HG02885 (cell line): ENCODE measurements around the gene POR.
"Not testable (repeated sequence)": the region's sequence is repeated elsewhere in the genome, so short reads cannot be mapped to it uniquely, and the experiment has no call there.

Source experiments
- ATAC-seq: cut with Tn5 transposase; IDR thresholded peaks from one replicate; pipeline ENCODE4 v1.9.1; 2021; ENCODE audit warnings: mild to moderate bottlenecking; ENCODE audit not compliant: unreplicated experiment, poor library complexity

The POR gene

DNA sequence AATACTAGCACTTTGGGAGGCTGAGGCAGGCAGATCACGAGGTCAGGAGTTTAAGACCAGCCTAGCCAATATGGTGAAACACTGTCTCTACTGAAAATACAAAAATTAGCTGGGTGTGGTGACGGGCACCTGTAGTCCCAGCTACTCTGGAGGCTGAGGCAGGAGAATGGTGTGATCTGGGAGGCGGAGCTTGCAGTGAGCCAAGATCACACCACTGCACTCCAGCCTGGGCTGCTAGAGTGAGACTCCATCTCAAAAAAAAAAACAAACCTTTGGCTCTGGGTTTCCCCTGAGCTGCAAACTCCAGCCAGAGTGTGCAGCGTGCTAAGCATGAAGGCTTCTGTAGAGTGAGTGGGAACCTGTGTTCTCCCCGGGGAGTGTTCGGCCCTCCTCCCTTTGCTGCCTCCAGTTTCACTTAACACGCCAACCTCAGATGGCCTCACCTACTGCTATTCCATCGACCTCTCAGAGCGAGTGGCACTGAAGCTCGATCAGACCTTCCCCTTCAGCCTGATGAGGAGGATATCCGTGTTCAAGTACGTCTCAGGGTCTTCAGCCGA lies 31.6 kb upstream of the POR start:
- not testable (repeated sequence) for ATAC-seq

DNA sequence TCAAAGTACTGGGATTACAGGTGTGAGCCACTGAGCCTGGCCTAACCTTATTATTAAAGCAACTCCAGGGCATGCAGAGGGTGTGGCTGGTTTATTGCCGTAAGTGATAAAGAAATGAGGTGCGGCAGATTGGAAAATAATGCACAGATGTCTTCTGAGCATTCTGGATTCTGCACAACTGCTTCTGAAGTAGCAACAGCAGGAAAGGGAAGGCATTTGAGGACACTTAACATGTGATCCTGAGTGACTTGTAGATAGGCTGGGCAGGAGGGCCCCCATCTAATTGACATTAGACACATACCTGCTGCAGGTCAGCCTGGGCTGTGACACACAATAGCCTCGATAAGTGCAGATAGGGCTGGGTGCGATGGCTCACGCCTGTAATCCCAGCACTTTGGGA lies 30.5 kb upstream of the POR start:
- no peak for ATAC-seq

DNA sequence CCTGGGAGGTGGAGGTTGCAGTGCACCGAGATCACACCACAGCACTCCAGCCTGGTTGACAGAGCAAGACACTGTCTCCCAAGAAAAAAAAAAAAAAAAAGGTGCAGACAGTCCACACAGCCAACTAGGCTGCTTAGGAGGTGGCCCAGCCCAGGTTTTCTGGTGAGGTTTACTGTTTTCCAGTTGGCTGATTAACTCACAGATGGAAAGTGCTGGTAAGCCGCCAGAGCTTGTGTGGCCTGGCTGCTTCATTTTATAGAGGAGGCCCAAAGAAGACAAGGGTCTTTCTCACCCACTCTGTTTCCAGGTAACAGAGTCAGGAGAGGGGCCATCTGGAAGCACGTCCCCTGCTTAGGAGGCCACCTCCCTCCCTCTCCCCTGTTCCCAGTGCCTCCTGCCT lies 29.9 kb upstream of the POR start:
- ATAC-seq: no peak

DNA sequence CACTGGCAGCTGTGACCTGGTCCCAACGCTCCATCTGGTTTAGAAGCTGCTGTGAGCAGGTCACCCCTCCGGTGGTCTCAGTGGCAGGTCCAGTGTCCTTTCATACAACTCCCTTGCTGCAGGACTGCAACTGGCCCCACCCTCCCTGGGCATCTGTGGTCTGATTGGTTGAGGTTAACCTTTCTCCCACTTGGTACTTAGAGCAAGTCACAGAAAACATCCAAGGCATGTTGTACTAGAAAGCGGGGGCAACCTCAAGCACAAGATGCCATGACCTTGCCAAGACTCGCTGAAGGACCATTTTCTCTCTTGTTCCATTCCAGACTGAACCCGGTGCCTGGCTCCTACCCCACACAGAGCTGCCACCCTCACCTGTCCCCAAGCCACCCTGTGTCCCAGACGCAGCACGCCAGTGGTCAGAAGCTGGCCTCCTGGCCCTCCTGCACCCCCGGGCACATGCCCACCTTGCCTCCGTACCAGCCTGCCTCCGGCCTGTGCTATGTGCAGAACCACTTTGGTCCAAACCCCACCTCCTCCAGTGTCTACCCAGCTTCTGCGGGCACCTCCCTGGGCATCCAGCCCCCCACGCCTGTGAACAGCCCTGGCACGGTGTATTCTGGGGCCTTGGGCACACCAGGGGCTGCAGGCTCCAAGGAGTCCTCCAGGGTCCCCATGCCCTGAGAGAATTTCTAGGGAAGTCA lies 27.1 kb upstream of the POR start:
- no peak for ATAC-seq

DNA sequence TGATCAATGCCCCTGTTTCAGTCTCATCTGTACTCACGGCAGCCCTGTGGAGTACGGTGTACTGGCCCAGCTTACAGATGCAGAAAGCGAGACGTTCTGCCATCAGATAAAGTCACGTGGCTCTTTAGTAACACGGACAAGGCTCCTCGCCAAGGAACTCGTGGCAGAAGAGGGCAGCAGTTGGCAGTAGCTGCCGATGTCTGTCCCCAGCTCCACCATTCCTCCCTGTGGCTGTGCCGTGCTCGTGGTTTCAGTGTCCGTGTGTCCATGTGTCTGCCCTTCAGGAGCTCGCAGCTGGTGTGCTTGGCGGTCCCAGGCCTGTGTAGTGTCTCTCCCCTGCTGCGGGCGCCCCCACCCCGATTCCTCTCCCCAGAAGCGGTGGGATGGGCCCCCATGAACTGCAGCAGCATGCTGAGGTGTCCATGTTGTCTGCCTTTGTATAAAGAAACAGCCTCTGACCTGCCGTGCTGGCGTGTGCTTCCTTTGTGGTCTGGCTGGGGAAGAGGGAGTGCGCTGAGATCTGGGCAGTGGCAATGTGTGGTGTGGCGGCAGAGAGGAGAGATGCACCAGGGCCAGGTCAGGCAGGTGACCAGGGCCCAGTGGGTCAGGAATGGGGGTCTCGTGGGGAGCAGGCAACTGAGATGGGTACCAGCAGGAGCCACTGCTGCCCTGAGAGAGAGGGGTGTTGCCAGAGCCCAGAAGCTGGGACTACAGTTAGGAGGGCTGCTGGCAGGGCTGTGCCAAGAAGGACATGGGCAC lies 26.3 kb upstream of the POR start:
- ATAC-seq: no peak

DNA sequence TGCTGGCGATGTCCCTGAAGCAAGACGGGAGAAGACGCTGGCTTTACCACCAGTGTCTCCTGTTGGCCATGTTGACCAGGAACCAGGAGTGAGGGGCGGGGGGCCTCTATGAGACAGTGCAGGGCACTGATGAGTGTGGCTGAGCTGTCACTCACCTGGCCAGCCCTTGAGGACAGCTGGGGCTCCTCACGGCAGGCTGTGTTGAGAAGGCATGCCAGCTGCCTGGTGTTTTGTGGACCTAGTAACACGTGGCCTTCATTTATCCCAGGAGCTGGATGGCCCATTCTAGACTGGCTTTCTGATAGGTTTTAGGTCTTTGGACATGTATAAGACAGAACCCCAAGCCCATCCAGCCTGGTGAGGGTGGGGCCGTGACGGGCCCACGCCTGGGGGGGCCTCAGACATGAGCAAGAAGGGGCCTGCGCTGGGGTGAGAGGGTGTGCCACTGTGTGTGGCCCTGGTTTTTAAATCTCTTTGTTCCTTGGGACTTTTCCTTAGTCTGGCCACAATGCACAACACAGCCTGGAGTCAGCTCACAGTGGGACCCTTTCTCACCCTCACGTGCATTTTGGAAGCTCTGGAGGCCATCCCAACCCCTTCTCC lies 25.6 kb upstream of the POR start:
- no peak for ATAC-seq

DNA sequence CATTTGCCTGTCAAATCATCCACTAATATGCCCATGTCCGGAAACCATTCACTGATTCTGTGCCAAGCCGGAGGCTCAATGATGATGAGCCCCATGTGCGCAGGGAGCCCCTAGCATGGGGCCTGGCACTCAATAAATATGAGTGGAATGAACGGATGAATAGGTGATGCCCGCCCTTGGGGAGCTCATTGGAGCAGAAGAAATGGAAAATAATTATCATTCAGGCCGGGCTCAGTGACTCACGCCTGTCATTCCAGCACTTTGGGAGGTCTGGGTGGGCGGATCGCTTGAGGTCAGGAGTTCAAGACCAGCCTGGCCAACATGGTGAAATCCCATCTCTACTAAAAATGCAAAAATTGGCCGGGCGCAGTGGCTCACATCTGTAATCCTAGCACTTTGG lies 25.1 kb upstream of the POR start:
- ATAC-seq: no peak

DNA sequence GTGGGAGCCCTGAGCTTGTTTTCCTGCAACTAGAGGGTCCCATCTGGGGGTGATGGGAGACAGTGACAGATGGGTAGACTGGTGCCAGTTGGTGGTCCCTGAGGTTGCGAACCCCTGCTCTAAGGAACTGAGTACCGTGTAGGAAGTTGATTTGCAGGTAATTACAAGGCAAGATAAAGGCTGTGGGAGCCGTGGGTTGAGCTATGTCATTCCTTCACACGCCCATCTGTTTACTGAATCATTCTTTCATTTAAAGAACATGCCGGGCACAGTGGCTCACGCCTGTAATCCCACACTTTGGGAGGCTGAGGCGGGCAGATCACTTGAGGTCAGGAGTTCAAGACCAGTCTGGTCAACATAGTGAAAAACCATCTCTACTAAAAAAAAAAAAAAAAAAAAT lies 23.7 kb upstream of the POR start:
- ATAC-seq: not testable (repeated sequence)

DNA sequence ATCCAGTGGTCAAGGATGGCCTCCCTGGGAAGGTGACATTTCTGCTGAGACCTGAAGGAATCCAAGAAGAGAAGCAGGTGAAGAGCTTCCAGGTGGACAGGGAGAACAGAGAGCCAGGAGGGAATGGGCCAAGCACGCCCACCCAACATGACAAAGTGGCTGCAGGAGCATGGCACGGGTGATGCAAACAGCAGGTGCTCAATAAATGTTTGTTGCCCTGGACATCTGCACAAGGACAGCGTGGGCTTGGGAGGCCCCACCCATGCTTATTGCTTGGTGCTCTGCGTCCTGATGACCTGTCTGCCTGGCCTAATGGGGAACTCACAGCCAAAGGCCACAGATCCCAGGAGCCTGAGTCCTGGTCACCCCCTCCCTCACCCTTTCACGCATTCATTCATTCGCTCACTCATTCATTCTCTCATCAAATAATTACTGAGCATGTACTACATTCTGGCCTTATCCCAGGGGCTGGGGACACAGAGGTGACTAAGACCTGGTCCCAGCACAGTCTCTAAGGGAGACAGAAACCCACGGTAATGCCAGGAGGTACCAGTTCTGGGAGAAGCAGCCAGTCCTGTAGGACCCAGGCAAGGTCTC lies 23.0 kb upstream of the POR start:
- no peak for ATAC-seq

DNA sequence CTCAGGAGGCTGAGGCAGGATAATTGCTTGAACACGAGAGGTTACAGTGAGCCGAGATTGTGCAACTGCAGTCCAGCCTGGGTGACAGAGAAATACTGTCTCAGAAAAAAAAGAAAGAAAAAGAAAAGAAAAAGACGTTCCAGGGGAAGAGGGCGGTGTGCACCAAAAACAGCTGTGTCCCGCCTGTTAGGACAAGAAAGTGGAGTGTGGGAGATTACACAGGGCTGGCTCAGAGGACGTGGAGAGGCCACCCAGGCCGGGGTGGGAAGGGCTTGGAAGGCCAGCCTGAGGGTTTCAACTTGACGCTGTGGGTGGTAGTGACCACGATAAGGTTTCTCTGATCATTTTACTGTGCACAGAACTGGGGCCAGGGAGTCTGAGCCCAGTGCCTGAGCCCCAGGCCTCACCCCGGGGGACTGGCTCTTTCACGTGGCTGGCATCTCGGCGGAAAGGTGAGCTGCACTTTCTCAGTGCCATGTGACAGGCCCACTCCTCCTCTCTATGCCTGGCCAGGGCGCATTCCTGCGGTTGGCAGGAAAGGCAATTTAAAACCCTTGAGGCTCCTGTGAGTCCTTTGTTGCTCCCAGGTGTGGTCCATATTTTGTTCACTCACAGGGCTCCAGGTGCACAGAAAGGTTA lies 22.2 kb upstream of the POR start:
- no peak for ATAC-seq

DNA sequence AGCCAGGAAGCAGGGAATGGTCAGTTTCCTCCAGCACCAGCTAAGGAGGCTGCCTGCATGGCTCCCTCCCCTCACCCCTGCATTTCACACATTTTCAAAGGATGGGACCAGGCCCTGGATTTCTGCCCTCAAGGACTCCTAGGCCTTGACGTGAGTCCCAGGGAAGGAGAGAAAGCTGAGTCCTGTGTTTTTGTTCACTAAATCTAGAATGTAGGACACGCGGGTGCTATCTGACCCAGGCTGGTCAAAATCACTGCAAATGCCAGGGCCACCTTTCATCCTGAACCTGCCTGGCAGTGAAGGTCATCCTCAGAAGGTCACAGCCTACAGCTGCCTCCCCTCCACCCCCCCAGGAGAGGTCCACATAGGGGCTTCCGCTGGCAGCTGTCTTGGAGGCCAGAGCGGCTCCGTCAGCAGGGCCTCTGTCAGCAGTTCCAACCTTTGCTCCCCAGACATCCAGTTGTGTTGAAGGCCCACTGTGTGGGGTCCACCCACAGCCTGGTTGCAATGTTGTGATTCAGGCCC lies 18.1 kb upstream of the POR start:
- no peak for ATAC-seq

DNA sequence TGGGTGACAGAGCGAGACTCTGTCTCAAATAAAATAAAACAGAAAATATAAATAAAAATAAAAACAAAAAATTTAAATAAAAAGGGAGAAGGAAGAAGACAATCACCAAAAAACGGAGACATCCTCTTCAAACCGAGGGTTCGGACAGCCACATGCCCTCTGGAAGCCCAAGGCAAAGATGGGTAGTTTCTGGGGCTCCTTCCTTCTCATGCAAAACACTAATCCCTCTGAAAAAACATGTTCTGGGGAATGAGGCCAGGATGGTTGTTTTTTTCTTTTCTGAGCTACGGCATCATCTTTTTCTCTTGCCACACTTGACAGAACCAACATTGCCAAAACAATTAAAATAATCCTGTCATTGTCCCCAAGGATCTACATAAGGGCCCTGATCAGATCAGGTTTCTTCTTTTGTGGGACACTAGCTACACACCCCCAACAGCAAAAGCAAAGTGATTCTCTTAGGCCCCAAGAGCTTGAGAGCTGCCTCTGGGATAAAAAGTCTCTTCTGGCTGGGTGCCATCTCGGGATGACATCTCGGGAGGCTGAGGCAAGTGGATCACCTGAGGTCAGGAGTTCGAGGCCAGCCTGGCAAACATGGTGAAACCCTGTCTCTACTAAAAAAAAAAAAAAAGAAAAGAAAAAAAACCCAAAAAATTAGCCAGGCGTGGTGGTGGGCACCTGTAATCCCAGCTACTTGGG lies 14.2 kb upstream of the POR start:
- ATAC-seq: no peak

DNA sequence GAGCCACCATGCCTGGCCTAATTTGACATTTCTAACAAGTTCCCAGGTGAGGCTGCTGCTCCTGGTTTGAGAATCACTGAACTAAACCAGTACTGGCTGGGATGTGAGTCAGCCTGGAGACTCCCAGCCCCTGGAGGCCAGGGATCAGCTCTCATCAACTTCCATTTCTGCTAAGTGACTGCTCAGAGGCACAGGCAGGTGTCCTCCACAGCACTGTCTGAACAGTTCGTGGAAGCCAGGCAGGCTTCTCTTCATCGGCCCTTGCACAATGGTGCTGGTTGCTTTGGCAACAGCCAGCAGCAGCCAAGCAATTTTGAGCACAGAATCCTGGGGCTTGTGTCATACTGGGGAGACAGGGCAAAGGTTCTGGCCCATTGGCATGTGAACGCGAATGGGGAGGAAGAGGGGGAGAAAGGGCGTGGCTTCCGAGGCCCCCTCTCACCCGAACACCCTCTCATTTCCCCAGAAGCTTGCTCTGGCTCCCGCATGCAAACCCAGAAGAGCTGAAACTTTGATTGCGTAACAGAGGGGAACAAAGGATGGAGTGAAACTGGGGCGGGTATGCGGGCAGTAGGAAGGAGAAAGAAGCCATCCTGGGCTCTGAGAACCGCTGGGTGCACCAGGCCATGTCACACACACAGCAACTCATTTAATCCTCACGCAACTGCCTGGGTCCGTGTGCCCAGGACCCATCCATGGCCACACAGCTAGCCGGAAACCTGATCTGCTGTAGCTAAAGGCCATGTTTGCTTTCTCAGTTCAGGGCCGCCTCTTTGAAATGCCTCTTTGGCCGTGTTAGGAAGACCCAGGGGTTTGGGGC lies 9.0 kb upstream of the POR start:
- no peak for ATAC-seq

DNA sequence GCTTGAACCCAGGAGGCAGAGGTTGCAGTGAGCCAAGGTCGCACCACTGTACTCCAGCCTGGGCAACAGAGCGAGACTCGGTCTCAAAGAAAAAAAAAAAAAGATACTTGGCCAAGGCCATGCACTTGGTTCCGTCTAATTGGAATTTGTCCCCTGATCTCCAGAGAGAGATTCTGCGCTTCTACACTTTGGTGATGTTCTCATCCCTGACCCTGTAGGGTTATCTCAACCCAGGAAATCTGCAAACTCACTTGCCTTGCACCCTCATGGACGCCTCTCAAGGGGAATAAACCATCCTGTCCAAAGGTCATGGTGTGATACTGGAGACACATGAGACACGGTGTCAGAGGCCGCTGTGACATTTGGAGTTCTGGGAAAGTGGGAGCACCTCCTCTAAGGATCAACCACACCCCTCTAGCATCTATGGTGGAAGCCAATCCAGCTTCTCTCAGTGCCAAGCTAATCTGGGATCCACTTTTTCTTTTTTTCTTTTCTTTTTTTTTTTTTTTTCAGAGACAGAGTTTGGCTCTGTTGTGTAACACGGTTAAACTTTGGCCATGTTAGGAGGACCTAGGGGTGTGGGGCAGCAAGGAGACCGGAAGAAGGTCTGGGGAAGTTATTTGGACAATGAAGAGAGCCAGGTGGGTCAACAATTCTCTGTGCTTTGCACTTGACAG lies 7.8 kb upstream of the POR start:
- ATAC-seq: no peak

DNA sequence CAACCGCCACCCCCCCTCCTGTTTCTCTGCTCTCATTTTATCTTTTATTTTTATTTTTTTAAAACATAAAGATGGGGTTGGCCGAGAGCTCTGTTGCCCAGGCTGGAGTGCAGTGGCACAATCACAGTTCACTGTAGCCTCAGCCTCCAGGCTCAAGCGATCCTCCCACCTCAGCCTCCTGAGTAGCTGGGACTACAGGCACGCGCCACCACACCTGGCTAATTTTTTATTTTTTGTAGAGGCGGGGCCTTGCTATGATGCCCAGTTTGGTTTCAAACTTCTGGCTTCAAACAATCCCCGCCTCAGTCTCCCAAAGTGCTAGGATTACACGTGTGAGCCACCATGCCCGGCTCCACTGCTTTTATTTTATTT lies 7.3 kb upstream of the POR start:
- not testable (repeated sequence) for ATAC-seq

DNA sequence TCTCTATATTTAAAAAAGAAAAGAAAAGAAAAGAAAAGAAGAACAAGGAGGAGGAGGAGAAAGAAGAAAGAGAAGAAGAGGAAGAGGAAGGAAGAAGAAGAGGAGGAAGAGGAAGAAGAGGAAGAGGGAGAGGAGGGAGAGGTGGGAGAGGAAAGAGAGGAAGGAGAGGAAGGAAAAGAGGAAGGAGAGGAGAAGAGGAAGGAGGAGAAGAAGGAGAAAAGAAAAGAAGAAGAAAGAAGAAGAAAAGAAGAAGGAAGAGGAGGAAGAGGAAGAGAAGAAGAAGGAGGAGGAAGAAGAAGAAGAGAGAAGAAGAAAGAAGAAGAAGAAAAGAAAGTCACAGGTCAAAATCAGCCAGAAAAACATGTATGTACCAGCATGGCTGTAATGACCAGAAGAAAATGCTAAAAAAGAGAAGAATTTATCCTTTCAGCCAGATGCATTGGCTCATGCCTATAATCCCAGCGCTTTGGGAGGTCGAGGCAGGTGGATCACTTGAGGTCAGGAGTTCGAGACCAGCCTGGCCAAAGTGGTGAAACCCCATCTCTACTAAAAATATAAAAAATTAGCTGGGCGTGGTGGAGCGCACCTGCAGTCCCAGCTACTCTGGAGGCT lies 5.3 kb upstream of the POR start:
- no peak for ATAC-seq

DNA sequence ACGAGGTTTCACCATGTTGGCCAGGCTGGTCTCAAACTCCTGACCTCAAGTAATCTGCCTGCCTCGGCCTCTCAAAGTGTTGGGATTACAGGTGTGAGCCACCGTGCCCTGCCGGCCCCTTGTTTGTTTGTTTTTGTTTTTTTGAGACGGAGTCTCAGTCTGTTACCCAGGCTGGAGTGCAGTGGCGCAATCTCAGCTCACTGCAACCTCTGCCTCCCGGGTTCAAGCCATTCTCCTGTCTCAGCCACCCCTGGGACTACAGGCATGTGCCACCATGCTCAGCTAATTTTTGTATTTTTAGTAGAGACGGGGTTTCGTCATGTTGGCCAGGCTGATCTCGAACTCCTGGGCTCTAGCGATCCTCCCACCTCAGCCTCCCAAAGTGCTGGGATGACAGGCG lies 3.8 kb upstream of the POR start:
- not testable (repeated sequence) for ATAC-seq

DNA sequence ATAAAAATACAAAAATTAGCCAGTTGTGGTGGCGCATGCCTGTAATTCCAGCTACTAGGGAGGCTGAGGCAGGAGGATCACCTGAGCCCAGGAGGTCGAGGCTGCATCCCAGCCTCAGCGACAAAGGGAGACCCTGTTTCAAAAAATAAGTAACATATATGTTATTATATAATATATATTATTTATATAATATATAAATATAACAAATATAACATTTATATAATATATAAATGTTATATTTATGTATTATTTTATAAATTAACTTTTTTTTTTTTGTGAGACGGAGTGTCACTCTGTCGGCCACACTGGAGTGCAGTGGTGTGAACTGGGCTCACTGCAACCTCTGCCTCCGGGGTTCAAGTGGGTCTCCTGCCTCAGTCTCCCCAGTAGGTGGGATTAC lies 1.5 kb upstream of the POR start:
- no peak for ATAC-seq
